ENCODE data around the gene GSTO1.

GRCh38 chr10:104284846-104285245 is 30.2 kb downstream of the GSTO1 start:
- TF ChIP-seq, protein P1, sequence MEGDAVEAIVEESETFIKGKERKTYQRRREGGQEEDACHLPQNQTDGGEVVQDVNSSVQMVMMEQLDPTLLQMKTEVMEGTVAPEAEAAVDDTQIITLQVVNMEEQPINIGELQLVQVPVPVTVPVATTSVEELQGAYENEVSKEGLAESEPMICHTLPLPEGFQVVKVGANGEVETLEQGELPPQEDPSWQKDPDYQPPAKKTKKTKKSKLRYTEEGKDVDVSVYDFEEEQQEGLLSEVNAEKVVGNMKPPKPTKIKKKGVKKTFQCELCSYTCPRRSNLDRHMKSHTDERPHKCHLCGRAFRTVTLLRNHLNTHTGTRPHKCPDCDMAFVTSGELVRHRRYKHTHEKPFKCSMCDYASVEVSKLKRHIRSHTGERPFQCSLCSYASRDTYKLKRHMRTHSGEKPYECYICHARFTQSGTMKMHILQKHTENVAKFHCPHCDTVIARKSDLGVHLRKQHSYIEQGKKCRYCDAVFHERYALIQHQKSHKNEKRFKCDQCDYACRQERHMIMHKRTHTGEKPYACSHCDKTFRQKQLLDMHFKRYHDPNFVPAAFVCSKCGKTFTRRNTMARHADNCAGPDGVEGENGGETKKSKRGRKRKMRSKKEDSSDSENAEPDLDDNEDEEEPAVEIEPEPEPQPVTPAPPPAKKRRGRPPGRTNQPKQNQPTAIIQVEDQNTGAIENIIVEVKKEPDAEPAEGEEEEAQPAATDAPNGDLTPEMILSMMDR (IDR thresholded peaks at IDR 0.05), result no peak
- no peak for TF ChIP-seq POLR2A (IDR thresholded peaks at IDR 0.05)
